HepG2 (cell line): ENCODE measurements around the gene PERP. TPM values are rescaled to one million over a fixed set of nuclear protein-coding genes. Genes with fewer than 3 reads are reported as not detected.

Source experiments
- ATAD3A ChIP-seq: sonication (generic); formaldehyde crosslinking; IDR thresholded peaks from 2 replicates; pipeline ENCODE4 v1.4.0; 2020; ENCODE audit warnings: missing genetic modification reagents
- E2F5 ChIP-seq: sonication (generic); formaldehyde crosslinking; conservative IDR thresholded peaks from 2 replicates; pipeline ENCODE4 v1.4.0; 2020; ENCODE audit warnings: missing genetic modification reagents
- FOXA3 ChIP-seq: IDR thresholded peaks from 2 replicates; pipeline ENCODE4 v1.6.1; 2016; ENCODE audit warnings: missing genetic modification reagents, missing compliant biosample characterization
- HNF4G ChIP-seq, 2 experiments: sonication (generic) in 1 of 2; formaldehyde crosslinking in 1 of 2; IDR thresholded peaks; 2 replicates each; pipeline versions ENCODE4 v1.4.0 to v1.6.1; 2011 to 2020; ENCODE audit warnings: borderline replicate concordance in 2 of 2, low read depth in 2 of 2, mild to moderate bottlenecking in 2 of 2, low read length in 1 of 2, missing genetic modification reagents in 1 of 2, moderate library complexity in 1 of 2
- KLF11 ChIP-seq: IDR thresholded peaks from 2 replicates; pipeline ENCODE4 v1.6.1; 2016; ENCODE audit warnings: missing compliant biosample characterization
- PRDM15 ChIP-seq: sonication (generic); formaldehyde crosslinking; IDR thresholded peaks from 2 replicates; pipeline ENCODE4 v1.4.0; 2020; ENCODE audit warnings: missing genetic modification reagents
- SOX6 ChIP-seq, 2 experiments: fragments of 450-650 bp in 1 of 2; sonication (generic) in 1 of 2; formaldehyde crosslinking in 1 of 2; IDR thresholded peaks; 2 replicates each; pipeline versions ENCODE4 v1.4.0 to v1.6.1; 2017 to 2020; ENCODE audit warnings: antibody characterized with exemption in 1 of 2, mild to moderate bottlenecking in 1 of 2, missing genetic modification reagents in 1 of 2
- ZBTB38 ChIP-seq: sonication (generic); formaldehyde crosslinking; IDR thresholded peaks from 2 replicates; pipeline ENCODE4 v1.5.1; 2020; ENCODE audit warnings: mild to moderate bottlenecking, missing genetic modification reagents
- ZFP90 ChIP-seq: sonication (generic); formaldehyde crosslinking; IDR thresholded peaks from 2 replicates; pipeline ENCODE4 v1.8.0; 2022; ENCODE audit warnings: missing genetic modification reagents, mild to moderate bottlenecking, inconsistent platforms, borderline replicate concordance
- ZNF33B ChIP-seq: sonication (generic); formaldehyde crosslinking; IDR thresholded peaks from 2 replicates; pipeline ENCODE4 v1.5.1; 2020; ENCODE audit warnings: mild to moderate bottlenecking, missing genetic modification reagents
- polyA plus RNA-seq, 8 experiments: library from polyadenylated mRNA; depleted of rRNA in 3 of 8; stranded (reverse) in 7 of 8; unstranded in 1 of 8; fragments of >200 nt; fragmentation: Illumina TruSeq in 4 of 8; extraction: Trizol in 4 of 8; gene quantifications; 2 replicates each; pipeline versions ENCODE4 v1.2.1 to v1.2.3, GENCODE V29; 2011 to 2016; ENCODE audit warnings: low read depth in 4 of 8, missing spikeins in 1 of 8, mixed read lengths in 1 of 8; ENCODE audit not compliant: insufficient read depth in 1 of 8
- total RNA-seq, 5 experiments: library from RNA; depleted of rRNA; stranded (reverse); fragments of >200 nt; fragmentation: Illumina TruSeq; extraction: Trizol; gene quantifications; 2 replicates each; pipeline ENCODE4 v1.2.3, GENCODE V29; 2016; ENCODE audit warnings: low read depth in 1 of 5

PERP gene
- total and polyA plus RNA-seq, 2 of the 13 experiments (the other 11 are each of a cell fraction or from before 2014, with no cell fraction given), result 26.0 to 53.0 TPM

- TF ChIP-seq PRDM15 (CRISPR knock-in tag) (no peak), KLF11 (no peak), ZNF33B (CRISPR knock-in tag) (no peak), ATAD3A (CRISPR knock-in tag) (no peak), HNF4G (IDR thresholded peaks at IDR 0.05; ENCODE audit: borderline replicate concordance, low read depth, low read length) (no peak), HNF4G (CRISPR knock-in tag; IDR thresholded peaks at IDR 0.05; ENCODE audit: borderline replicate concordance, low read depth) (no peak), ZBTB38 (no peak), ZFP90 (CRISPR knock-in tag) (no peak), SOX6 (IDR thresholded peaks at IDR 0.05) (no peak), SOX6 (CRISPR knock-in tag; IDR thresholded peaks at IDR 0.05) (no peak), E2F5 (CRISPR knock-in tag) (no peak), FOXA3 (CRISPR knock-in tag) (no peak)
Observed at GRCh38 chr6:138052783-138053182, 54.4 kb downstream of the PERP start (continued).
